Activated CD8-positive, alpha-beta memory T cell treated with anti-CD3 and anti-CD28 coated beads, Interleukin-2, amount 50 U/mL, for 48 hours (primary cell): ENCODE data around the gene CRTAC1.
A peak's percentile ranks its signal among the peaks of the same experiment; 100 is the strongest.

Source experiments
- DNase-seq: peaks from one replicate; pipeline ENCODE4 v3.0.0-alpha.2; 2020

Gene CRTAC1

GRCh38 chr10:97892506-97892905 lies 137.9 kb downstream of the CRTAC1 start:
- no peak for DNase-seq

DNA sequence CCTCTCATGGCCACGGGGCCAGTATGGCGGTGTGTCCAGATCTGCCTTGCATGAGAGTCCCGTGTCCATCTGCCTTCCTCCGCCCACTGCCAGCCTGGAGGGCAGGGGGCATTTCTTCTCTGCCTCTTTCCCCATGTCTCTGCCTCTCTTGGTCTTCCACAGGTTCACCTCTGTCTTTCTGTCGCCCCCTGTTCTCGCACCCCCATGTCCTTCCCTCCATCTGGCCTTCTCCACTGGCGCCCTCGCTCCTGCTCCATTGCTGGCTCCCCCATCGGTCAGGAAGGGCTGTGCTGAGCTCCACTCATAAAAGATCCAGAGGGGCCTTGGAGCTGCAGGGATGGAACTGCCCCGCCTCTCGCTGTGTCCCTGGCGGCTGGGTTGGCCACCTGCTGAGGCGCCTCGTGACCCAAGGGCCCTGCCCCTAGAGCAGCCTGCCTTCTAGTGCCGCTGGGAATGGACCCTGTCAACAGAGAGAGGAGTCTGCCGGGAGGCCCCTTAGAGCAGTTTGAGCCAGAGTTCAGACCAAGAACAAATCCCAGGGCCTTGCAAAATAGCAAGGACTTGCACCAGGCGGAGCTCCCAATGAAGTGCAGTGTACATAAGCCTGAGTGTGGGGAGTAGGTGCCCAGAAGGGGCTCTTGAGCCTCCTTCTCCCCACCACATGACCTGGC lies 138.8 kb downstream of the CRTAC1 start:
- no peak for DNase-seq

DNA sequence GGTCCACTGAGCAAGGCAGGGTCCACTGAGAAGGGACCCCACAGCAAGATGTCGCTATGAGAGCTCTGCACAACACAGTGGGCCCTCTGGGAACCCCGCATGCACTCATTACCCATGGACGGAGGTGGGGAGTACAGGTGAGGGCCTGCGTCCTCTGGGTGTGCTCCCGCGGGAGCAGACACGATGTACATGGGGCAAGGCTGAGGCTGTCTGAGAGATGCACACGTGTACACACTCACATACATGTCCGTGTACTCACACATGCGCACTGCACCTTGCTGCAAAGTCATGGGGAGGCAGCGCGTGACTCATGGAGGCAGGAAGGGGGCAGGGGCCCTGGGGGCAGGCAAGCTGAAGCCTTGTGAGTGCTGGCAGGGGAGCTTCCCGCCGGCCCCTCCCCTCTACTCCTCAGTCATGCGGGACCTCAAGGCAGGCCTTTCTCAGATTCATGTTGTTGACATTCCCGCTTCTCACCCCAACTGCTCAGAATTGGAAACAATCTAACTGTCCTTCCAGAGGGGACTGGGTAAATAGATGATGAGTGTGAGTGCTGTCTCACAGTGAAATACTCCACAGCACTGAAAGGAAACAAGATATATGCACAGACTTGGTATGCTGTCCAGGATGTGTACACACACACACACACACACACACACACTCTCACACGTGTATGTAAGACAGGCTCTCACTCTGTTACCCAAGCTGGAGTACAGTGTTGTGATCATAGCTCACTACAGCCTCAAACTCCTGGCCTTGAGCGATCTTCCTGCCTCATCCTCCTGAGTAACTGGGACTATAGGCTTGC lies 140.8 kb downstream of the CRTAC1 start:
- DNase-seq: no peak

- DNase-seq: no peak
Measured at GRCh38 chr10:97888641-97889262, 141.7 kb downstream of the CRTAC1 start.

DNA sequence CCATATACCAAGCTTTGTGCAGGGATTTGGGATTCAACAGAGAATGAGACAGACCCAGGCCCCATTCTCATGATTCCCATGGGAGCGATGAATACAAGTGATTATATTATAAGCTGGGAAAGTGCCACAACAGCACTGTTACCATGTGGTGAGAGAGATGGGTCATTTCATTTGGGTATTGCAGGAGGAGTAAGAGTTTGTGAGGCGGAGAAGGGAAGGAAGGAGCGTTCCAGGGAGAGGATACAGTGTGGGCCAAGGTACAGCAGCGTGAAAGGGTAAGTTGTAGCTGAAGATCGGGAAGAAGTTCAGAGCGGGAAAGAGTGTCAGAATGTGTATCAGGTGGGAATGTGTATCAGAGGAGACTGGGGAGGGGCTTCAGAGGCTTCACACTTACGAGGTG lies 142.3 kb downstream of the CRTAC1 start:
- no peak for DNase-seq

DNA sequence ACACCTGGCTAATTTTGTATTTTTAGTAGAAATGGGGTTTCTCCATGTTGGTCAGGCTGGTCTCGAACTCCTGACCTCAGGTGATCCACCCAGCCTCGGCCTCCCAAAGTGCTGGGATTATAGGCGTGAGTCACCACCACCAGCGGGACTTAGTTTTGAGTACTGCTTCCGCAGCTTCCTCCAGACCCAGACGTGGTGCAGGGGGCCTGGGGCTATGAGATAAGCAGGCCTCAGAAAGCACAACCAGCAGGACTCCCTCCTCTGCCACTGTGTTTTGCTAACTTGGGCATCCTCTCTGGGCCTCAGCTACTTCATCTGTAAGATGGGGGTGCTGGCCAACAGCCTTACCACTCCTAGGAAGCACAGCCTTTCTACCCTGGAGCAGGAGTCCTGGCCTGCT lies 143.0 kb downstream of the CRTAC1 start:
- DNase-seq: no peak

- DNase-seq: no peak
Measured at GRCh38 chr10:97886286-97886685, 144.1 kb downstream of the CRTAC1 start.

DNA sequence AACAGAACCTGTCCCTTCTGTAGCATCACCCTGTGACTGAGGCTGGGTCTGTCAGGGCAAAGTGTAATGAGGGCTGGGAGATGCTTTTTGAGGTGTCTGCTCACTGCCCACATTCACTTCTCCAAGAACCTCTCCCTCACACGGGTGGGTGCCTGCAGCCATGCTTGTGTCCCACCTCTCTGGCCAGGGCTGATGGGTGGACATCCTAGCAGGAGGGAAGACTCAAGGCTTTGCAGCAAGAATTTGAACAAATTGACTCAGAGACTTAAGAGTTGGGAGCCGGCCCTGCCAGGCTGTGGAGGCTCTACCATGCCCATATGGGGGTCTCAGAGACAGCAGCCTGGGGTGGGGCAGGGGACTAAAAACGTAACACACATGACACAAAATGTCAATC lies 147.3 kb downstream of the CRTAC1 start:
- DNase-seq: no peak

- no peak for DNase-seq
Measured at GRCh38 chr10:97882142-97883091, 148.0 kb downstream of the CRTAC1 start.

DNA sequence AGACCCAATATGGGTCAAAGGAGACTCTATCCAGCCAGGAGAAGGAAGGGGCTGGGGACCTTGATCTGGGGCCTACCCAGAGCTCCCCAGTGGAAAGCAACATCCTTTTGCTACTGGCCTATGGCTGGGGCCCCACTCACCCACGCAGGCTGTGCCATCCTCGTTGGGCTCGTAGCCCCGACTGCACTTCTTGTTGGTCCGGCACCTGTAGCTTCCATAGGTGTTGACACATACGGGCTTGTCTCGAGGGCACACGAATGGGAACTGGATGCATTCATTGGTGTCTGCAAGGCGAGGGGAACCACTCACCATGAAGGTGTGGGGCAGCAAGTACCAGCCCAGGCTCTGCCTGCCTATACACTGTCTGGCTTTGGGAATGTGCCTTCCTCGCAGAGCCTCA lies 150.3 kb downstream of the CRTAC1 start:
- DNase-seq: no peak

GRCh38 chr10:97879241-97879640 lies 151.2 kb downstream of the CRTAC1 start:
- DNase-seq: no peak

GRCh38 chr10:97876402-97876801 lies 154.0 kb downstream of the CRTAC1 start:
- no peak for DNase-seq

GRCh38 chr10:97875391-97875790 lies 155.0 kb downstream of the CRTAC1 start:
- DNase-seq: no peak

DNA sequence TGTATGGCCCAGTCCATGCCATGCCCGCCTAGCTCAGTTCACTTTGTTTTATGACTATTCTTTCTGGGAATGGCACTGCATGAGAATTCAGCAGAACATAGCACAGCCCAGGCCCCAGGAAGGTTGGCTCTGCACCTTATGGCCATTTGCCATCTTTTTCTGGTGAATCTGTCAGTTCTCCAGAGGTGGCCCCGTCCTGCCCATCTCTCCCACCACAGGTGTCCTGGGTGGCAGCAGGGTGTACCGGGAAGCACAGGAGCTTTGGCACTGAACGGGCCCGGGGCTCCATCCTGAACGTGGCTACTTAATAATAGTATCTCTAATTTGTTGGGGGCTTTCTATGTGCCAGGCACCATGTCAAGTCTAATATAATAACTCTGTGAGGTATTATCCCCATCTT lies 156.1 kb downstream of the CRTAC1 start:
- DNase-seq: no peak

- no peak for DNase-seq
Measured at GRCh38 chr10:97873569-97873968, 156.9 kb downstream of the CRTAC1 start.

GRCh38 chr10:97870990-97871389 lies 159.4 kb downstream of the CRTAC1 start:
- DNase-seq: no peak

DNA sequence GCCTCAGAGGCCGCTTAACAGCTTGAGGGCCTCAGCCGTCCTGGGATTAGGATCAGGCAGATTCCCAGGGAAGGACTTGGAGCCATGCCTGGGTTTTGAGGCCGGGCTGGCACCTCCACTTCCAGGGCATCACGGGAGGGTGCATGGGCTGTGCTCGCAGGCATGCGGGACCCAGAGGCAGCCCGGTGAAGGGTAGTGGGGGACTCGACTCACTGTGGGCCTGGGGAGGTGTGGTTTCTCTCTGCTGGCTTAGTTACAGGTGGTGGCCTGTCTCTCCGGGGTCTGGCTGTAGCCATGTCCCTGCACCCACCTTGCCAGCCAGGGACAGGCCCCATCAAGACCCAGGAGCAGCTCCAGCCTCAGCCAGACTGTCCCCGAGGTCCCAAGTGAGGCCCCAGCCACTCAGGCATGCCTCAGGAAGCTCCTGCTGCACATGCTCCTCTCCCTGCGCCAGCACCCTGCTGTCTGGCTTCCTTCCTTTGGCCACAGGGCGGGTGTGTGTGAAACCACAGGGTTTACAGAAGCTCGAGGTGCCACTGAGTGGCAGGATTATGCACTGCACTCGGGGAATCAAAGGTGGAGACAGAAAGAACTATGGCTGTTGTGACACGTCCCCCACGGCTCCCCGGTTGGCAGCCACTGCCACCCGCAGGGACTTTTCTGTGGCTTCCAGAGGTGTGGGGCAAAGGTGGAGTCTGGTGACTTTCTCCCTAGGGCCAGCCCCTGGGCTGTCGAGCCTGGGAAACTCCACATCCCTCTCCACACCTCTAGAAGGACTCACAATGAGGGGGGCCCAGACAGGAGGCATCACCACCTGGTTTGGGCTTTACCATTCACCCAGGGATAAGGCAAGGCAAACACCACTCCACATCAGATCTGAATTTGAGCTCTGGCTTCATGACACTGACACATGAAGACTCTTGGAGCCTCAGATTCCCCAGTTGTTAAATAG lies 161.1 kb downstream of the CRTAC1 start:
- DNase-seq: peak; percentile 87

- DNase-seq: no peak
Measured at GRCh38 chr10:97868134-97868685, 162.2 kb downstream of the CRTAC1 start.

- DNase-seq: no peak
Measured at GRCh38 chr10:97867220-97867800, 163.1 kb downstream of the CRTAC1 start.

GRCh38 chr10:97866524-97867219 lies 163.7 kb downstream of the CRTAC1 start:
- DNase-seq: no peak
